ENCODE measurements around the gene UBXN1. TPM values are rescaled to one million over a fixed set of nuclear protein-coding genes. Genes with fewer than 3 reads are reported as not detected.
"Not testable (repeated sequence)": the region's sequence is repeated elsewhere in the genome, so short reads cannot be mapped to it uniquely, and the experiment has no call there.

UBXN1 gene
- total RNA-seq, 1 donor from 2014 or later: 127 TPM

DNA sequence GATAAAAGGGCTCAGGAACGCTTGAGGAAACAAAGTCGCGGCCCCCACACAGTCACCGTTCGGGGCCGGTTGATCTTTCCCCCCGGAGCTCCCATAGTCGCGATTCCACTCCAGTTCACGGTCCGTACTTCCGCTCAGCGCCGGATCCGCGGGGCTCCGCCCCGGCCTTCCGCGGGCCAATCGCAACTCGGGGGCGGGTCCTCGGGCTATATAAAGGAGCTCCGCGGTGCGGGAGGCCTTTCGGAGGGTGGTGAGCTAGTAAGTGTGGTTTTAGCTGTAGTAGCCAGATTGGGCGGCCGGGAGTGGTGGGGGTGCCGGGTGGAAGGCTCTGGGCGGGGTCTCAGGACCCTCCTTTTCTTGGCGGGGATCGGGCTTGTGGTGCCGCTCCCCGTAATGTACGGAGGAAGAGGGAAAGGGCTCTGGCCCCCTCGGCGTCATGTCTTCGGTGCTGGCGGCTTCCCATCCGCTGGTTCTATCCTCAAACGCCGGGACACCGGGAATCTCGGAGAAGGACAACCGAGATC is 13.7 kb downstream of the UBXN1 start, which contains the start of the genes C11orf98 and CSKMT:
Gene C11orf98 (minus strand): TSS at position 136 of the 524 bp plus-strand sequence. CDS start 41 bp downstream, at position 95.
Gene CSKMT (plus strand): TSS at position 238 of the 524 bp plus-strand sequence. CDS start 568 bp downstream, outside the sequence.
- Mint-ChIP-seq H3K36me3 (ENCODE audit: low read depth) (peaks cover 60% of the 10 kb centered on the region), H3K4me3 (ENCODE audit: low read depth) (peak within 1 kb of the TSS; percentile 97), H3K9me3 (no peaks in the 10 kb centered on the region), H3K4me1 (ENCODE audit: low read depth) (peaks cover 29% of the 10 kb centered on the region), H3K27me3 (ENCODE audit: low read depth) (no peaks in the 10 kb centered on the region), H3K27ac (peak within 1 kb of the TSS; percentile 78)
- DNase-seq (ENCODE audit: low spot score): peak; percentile 95
- intact Hi-C loops (cut with micrococcal nuclease): loop anchor here (2.0 kb wide), 3 partner anchors 18 to 74 kb away; partner anchors contain the start of genes EML3, GANAB, ROM1 and TUT1

GRCh38 chr11:62664405-62665074 is 14.3 kb downstream of the UBXN1 start:
- Mint-ChIP-seq H3K9me3 (no peaks in the 10 kb centered on the region), H3K4me3 (ENCODE audit: low read depth) (peak overlapping the region; percentile 97), H3K27me3 (ENCODE audit: low read depth) (no peaks in the 10 kb centered on the region), H3K4me1 (ENCODE audit: low read depth) (peaks cover 25% of the 10 kb centered on the region), H3K27ac (peak overlapping the region; percentile 78), H3K36me3 (ENCODE audit: low read depth) (peaks cover 59% of the 10 kb centered on the region)
- DNase-seq (ENCODE audit: low spot score): peak; percentile 47
- intact Hi-C loops (cut with micrococcal nuclease): loop anchor here (1.0 to 2.0 kb wide), 4 partner anchors 8 to 74 kb away; partner anchors contain the start of genes EML3, GANAB, LBHD1 and ROM1

DNA sequence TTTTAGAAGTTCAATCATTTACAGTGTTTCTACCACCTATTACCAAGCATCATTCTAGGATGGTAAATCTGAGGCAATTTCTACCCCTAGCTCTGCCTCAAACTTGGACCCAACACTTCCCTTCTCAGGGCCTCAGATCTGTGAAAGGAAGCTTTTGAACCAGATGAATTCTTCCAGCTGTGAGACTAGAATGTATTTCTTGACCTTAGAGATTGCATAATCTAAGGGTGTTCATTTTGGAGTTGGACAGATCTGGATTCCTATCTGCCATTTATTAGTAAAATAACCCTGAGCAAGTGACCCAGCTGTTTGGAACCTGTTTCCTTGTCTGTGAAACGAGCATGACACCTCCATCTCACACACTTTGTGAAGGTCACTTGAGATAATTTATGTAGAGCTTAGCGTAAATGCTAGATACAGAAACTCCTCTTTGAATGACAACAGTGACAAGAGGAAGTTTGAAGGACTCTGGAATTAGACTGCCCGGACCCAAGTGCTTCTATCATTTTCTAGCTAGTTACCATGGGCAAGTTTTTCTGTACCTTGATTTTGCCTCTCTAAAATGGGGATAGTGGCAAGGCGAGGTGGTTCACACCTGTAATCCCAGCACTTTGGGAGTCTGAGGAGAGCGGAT is 22.0 kb downstream of the UBXN1 start:
- Mint-ChIP-seq H3K27me3 (ENCODE audit: low read depth) (no peaks in the 10 kb centered on the region), H3K27ac (no peak overlapping the region), H3K4me3 (ENCODE audit: low read depth) (no peak overlapping the region), H3K36me3 (ENCODE audit: low read depth) (peaks cover 8% of the 10 kb centered on the region), H3K9me3 (no peaks in the 10 kb centered on the region), H3K4me1 (ENCODE audit: low read depth) (peaks cover 6% of the 10 kb centered on the region)
- no peak for DNase-seq (ENCODE audit: low spot score)
- intact Hi-C loops (cut with micrococcal nuclease): no loop called here

DNA sequence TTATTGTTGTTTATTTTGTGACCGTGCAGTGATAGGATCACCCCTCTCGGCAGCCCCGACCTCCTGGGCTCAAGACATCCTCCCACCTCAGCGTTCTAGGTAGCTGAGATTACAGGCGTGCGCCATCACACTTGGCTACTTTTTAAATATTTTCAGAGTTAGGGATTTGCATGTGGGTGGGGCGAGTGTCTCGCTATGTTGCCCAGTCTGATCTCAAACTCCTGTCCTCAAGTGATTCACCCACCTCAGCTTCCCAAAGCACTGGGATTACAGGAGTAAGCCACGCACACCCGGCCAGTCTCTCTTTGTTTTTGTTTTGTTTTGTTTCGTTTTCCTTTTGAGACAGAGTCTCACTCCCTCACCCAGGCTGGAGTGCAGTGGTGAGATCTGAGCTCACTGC is 24.6 kb downstream of the UBXN1 start:
- DNase-seq (ENCODE audit: low spot score): no peak
- Mint-ChIP-seq H3K4me1 (ENCODE audit: low read depth) (peaks cover 10% of the 10 kb centered on the region), H3K27me3 (ENCODE audit: low read depth) (no peaks in the 10 kb centered on the region), H3K9me3 (no peaks in the 10 kb centered on the region), H3K36me3 (ENCODE audit: low read depth) (peaks cover 10% of the 10 kb centered on the region), H3K27ac (peak overlapping the region; percentile 25), H3K4me3 (ENCODE audit: low read depth) (peak overlapping the region; percentile 37)
- intact Hi-C loops (cut with micrococcal nuclease): loop anchor here (5.0 kb wide), 1 partner anchor 73 kb away; the partner anchor contains the start of genes HNRNPUL2 and TTC9C

GRCh38 chr11:62652161-62653006 is 26.5 kb downstream of the UBXN1 start:
- Mint-ChIP-seq H3K27me3 (ENCODE audit: low read depth) (no peaks in the 10 kb centered on the region), H3K36me3 (ENCODE audit: low read depth) (peaks cover 19% of the 10 kb centered on the region), H3K9me3 (no peaks in the 10 kb centered on the region), H3K4me3 (ENCODE audit: low read depth) (peak overlapping the region; percentile 98), H3K4me1 (ENCODE audit: low read depth) (peaks cover 10% of the 10 kb centered on the region), H3K27ac (peak overlapping the region; percentile 92)
- intact Hi-C loops (cut with micrococcal nuclease): loop anchor here (1.0 to 5.0 kb wide), 4 partner anchors 19 to 75 kb away; partner anchors contain the start of genes EML3, HNRNPUL2, MTA2 and ROM1
- no peak for DNase-seq (ENCODE audit: low spot score)

GRCh38 chr11:62650283-62650682 is 28.6 kb downstream of the UBXN1 start:
- not testable (repeated sequence) for H3K27me3 Mint-ChIP-seq (ENCODE audit: low read depth); DNase-seq (ENCODE audit: low spot score); H3K27ac Mint-ChIP-seq; H3K4me3 Mint-ChIP-seq (ENCODE audit: low read depth); H3K9me3 Mint-ChIP-seq
- Mint-ChIP-seq H3K36me3 (ENCODE audit: low read depth) (peaks cover 27% of the 10 kb centered on the region), H3K4me1 (ENCODE audit: low read depth) (peaks cover 19% of the 10 kb centered on the region)
- intact Hi-C loops (cut with micrococcal nuclease): loop anchor here (5.0 kb wide), 1 partner anchor 77 kb away; the partner anchor contains the start of genes HNRNPUL2 and TTC9C

- no peaks in the 10 kb centered on the region for H3K9me3 Mint-ChIP-seq
- H3K27ac Mint-ChIP-seq: no peak overlapping the region
- H3K36me3 Mint-ChIP-seq (ENCODE audit: low read depth): peaks cover 33% of the 10 kb centered on the region
- H3K4me1 Mint-ChIP-seq (ENCODE audit: low read depth): peaks cover 22% of the 10 kb centered on the region
- no peak overlapping the region for H3K4me3 Mint-ChIP-seq (ENCODE audit: low read depth)
- no peaks in the 10 kb centered on the region for H3K27me3 Mint-ChIP-seq (ENCODE audit: low read depth)
- intact Hi-C loops (cut with micrococcal nuclease): no loop called here
- DNase-seq (ENCODE audit: low spot score): no peak
These were observed 29.4 kb downstream of the UBXN1 start for GRCh38 chr11:62649486-62649885.

GRCh38 chr11:62648967-62649364 is 29.9 kb downstream of the UBXN1 start:
- DNase-seq (ENCODE audit: low spot score): no peak
- H3K9me3 Mint-ChIP-seq: no peaks in the 10 kb centered on the region
- H3K4me3 Mint-ChIP-seq (ENCODE audit: low read depth): no peak overlapping the region
- intact Hi-C loops (cut with micrococcal nuclease): no loop called here
- peaks cover 24% of the 10 kb centered on the region for H3K4me1 Mint-ChIP-seq (ENCODE audit: low read depth)
- H3K27me3 Mint-ChIP-seq (ENCODE audit: low read depth): no peaks in the 10 kb centered on the region
- H3K27ac Mint-ChIP-seq: no peak overlapping the region
- peaks cover 38% of the 10 kb centered on the region for H3K36me3 Mint-ChIP-seq (ENCODE audit: low read depth)

DNA sequence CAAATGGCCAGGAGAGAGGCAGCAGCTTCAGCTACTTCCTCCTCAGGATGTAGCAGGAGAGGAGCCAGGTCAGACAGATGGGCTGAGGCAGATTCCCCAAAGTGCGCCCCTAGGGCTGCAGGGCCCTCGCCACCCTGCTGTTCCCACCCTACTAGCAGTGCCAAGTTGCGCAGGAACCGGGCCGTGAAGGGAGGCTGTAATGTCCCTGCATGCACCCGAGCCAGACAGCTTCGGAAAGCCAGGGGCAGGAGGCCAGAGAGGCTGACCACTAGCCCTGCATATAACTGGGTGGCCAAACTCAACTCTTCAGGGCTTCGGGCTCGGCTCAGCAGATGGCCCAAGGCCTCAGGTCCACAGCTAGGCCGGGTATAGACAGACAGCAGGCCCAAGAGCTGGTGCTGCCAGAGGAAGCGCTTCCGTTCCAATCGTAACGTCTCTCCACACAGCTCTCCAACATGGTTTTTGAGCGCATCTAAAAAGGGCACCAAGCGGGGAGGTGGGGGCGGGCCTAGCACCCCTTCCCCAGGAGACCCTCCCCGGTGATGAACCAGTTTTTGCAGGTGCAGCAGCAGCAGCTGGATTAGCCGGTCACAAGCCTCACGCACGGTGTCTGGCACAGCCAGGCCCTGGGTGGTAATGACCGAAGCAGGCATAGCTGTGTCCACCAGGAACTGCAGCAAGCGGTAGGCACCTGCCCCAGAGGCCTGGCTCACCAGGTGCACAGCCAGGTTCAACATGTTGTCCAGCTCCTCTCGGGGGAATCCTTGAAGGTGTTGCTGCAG is 30.5 kb downstream of the UBXN1 start:
- DNase-seq (ENCODE audit: low spot score): no peak
- Mint-ChIP-seq H3K27ac (no peak overlapping the region), H3K4me1 (ENCODE audit: low read depth) (peaks cover 21% of the 10 kb centered on the region), H3K36me3 (ENCODE audit: low read depth) (peaks cover 40% of the 10 kb centered on the region), H3K4me3 (ENCODE audit: low read depth) (no peak overlapping the region), H3K27me3 (ENCODE audit: low read depth) (no peaks in the 10 kb centered on the region), H3K9me3 (no peaks in the 10 kb centered on the region)
- intact Hi-C loops (cut with micrococcal nuclease): no loop called here

DNA sequence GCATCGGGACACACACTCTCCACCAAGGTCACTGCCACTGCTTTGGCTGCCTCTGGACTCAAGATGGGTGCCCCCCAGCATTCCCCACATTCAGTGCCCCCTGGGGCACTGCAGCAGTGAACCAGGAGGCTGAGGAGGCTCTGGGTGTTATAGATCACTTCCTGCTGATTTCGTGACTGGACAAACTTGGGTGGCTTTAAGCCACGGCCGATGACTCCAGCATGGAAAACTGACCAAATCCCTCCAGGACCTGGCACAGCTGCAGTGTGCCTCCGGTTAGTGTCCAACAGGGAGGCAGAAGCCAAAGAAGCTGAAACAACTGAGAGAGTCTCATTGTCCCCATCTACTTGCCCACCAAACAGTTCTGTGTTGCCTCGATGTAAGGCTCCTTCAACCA is 31.3 kb downstream of the UBXN1 start:
- DNase-seq (ENCODE audit: low spot score): no peak
- no peaks in the 10 kb centered on the region for H3K9me3 Mint-ChIP-seq
- intact Hi-C loops (cut with micrococcal nuclease): loop anchor here (2.0 kb wide), 2 partner anchors 17 to 57 kb away; partner anchors contain the start of genes C11orf98, CSKMT and TUT1
- H3K4me1 Mint-ChIP-seq (ENCODE audit: low read depth): peaks cover 23% of the 10 kb centered on the region
- H3K36me3 Mint-ChIP-seq (ENCODE audit: low read depth): peaks cover 42% of the 10 kb centered on the region
- no peak overlapping the region for H3K4me3 Mint-ChIP-seq (ENCODE audit: low read depth)
- no peaks in the 10 kb centered on the region for H3K27me3 Mint-ChIP-seq (ENCODE audit: low read depth)
- H3K27ac Mint-ChIP-seq: no peak overlapping the region

GRCh38 chr11:62646825-62647608 is 31.9 kb downstream of the UBXN1 start:
- DNase-seq (ENCODE audit: low spot score): no peak
- H3K4me1 Mint-ChIP-seq (ENCODE audit: low read depth): peaks cover 21% of the 10 kb centered on the region
- peak overlapping the region; percentile 98 for H3K4me3 Mint-ChIP-seq (ENCODE audit: low read depth)
- H3K36me3 Mint-ChIP-seq (ENCODE audit: low read depth): peaks cover 40% of the 10 kb centered on the region
- H3K27ac Mint-ChIP-seq: peak overlapping the region; percentile 97
- H3K27me3 Mint-ChIP-seq (ENCODE audit: low read depth): no peaks in the 10 kb centered on the region
- H3K9me3 Mint-ChIP-seq: no peaks in the 10 kb centered on the region
- intact Hi-C loops (cut with micrococcal nuclease): loop anchor here (1.0 to 2.0 kb wide), 5 partner anchors 18 to 62 kb away; partner anchors contain the start of genes C11orf98, CSKMT, TUT1 and UQCC3

All from activated T-helper 2 cell treated with anti-CD3 and anti-CD28 coated beads, Interferon-gamma antibody, Interleukin-2, Interleukin-4, amounts not matched to agents 10 μg/mL and 5 μg/mL and 100 μg/mL, durations not matched to agents 14 hours and 24 hours and 36 hours (primary cell).